ENCODE measurements around the gene DHPS.
A peak's percentile ranks its signal among the peaks of the same experiment; 100 is the strongest.
"Not testable (repeated sequence)": the region's sequence is repeated elsewhere in the genome, so short reads cannot be mapped to it uniquely, and the experiment has no call there.

The DHPS gene

DNA sequence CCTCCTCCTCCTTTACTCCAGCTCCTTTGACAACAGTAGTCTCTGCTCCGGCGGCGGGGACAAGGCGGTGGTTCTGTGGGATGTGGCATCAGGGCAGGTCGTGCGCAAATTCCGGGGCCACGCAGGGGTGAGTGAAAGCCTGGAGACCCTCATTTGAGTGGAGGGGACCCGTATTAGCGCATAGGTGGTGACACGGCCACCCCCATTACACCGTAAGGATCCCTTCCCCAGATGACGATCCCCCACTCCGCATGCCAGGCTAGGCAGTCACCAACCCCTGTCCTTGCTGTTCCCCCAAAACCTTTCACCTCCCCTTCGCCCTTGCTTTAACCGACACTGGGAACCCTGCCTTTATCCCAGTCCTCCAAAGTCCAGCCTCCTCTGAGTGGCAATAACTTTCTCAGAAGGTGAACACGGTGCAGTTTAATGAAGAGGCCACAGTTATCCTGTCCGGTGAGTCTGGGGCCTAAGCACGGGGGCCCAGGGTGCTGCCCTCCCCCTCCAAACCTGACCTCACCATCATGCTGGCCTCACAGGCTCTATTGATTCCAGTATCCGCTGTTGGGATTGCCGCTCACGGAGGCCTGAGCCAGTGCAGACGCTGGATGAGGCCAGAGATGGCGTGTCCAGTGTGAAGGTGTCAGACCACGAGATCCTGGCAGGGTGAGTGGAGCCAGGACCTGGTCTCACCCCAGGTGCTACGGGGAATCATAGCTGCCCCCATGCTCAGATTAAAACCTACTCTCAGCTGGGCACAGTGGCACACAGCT lies 11.3 kb downstream of the DHPS start:
- DNase-seq: no peak

DNA sequence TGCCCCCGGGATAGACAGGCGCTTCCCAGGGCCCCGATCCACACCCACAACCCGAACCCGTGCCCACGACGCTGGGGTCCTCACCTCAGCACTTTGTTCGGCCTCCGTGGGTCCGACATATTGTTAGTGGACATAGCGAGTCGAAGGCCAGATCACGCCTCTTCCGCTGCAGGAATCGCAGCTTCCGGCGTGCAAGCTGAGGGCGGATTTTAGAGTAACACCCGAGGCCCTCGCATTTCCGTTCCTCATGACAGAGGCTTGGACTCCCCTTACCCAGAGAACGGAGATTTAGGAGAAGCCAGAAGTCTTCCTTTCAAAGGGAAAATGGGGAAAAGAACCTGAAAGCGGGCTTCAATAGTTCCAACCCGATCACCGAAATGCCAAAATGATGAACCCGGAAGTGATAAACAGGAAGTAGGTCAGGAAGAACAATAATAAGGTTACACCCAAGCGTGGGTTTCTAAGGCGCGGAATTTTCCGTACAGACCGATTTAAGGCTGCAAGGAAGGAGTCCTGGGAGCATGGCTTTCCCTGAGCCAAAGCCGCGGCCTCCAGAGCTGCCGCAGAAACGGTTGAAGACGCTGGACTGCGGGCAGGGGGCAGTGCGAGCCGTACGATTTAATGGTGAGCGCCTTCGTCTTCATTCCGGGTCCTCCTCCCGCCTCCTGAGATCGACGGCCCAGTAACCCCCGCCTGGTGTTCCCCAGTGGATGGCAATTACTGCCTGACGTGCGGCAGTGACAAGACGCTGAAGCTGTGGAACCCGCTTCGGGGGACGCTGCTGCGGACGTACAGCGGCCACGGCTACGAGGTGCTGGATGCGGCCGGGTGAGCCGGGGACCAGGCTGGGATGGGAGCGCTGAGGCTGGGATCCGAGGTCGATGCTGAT lies 12.2 kb downstream of the DHPS start:
- DNase-seq: peak; percentile 82

DNA sequence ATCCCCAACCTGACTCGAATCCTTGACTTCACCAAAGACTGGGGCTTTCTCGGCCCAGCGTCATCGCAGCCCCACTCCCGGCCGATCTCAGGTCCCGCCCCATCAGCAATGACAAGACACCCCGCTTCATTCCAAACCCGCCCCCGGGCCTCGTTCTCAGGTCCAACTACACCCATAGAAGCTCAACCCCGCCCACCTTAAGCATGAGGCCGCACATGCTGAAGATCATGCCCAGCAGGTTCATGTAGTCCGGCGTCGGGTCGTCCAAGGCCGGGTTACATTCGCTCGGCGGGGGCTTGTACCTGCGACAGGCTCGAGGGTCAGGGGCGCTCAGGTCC lies 12.8 kb downstream of the DHPS start:
- DNase-seq: no peak

DNA sequence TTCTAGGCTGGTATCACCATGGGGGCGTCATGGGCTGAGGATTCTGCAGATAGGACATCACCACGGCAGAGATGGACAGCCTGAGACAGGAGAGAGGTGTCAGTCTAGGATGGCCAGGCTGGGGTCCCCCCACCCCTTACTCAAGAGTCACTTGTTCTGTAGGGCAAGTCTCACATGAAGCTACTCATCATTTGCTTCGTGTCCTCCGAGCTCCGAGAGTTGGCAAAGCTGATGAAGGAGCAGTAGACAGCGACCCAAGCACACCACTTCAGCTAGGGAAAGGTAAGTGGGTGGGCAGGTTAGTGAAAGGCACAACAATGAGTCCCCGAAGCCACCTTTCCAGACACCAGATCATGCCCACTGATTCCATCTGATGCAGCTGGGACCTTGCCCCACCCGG lies 13.3 kb downstream of the DHPS start:
- DNase-seq: no peak

DNA sequence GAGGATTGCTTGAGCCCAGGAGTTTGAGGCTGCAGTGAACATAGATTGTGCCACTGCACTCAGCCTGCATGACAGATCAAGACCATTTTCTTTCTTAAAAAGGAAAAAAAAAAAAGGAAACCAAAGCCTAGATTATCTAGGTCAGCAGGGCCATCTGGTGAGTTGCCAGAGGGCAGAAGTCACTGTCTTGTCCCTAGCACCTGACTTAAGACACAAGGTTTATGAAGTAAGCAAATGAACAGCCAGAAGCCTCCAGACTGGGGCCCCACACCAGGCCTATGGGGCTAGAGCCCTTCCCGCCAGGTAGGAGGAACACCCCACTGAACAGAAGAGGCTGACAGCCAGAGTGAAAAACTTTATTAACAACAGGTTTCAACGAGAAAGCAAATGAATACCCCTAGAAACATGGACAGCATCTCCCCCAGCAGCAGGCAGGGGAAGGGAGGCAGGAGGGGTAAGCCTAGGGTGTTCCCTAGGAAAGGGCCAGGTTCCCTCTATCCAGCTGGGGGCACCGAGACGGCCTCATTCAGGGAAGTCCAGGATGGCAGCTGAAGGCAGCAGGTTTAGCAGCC lies 13.9 kb downstream of the DHPS start:
- no peak for DNase-seq

DNA sequence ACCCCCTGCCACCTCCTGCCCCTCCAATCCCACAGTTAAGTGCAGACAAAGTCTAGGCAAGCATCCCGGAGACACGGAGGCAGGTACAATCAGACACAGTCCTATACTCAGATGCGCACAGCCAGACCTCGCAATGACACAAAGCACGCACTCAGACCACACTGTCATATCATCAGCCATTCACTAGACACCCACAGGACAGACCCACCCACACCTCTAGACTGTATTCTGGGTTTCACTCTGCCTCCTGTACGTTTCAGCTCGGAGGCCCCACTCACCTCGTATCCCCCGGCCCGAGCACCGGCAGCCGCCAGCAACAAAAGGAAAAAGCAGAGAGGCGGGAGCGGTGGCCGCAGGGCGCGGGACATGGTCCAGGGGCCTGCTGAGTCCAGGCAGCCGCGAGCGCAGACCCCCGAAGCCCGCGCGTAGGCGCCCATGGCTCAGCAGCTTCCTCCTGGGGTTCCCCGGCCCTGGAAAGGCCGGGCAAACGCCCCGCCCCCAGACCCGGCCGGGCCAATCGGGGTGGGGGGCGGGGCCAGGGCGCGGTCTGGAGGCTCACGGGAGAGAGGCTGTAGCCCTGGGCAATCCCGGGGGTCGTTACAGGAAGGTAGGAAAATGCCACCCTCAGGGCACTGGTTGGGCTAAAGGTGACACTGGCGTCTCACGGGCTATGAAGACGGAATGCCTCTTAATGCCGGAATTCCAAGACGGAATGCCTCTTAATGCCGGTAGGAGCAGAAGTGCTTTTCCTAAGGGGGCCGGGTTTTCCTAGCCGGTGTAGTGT lies 15.2 kb downstream of the DHPS start, which contains the start of the genes MAN2B1 and WDR83:
Gene MAN2B1 (minus strand): TSS at position 478 of the 784 bp plus-strand sequence. CDS start 41 bp downstream, at position 437.
Gene WDR83 (plus strand): TSS at position 543 of the 784 bp plus-strand sequence. CDS start 2,984 bp downstream, outside the sequence.
- peak; percentile 63 for DNase-seq

DNA sequence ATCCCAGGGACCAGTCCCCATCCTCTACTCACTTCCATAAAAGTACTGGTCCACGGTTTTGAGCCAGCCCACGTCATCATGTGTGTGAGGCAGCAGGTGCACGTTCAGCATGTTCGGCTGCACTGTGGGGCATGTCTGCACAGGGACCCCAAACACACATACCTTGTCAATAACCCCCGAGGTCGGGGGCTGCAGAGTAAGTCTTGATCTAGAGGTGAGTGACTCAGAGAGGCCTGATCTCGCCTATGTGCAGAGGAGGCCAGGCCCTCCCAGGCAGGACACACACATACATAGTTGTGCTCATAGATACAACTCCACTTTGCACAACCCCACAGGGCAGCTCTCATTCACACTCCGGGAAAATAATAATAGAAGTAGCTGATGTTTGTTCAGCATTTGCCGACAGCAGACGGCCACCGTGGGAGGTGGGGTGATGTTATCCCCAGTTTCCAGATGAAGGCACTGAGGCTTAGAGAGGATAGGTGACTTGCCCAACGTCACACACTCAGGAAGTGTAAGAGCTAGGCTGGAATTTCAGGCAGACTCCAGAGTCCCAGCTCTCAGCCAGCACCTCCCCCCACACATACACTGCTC lies 15.9 kb downstream of the DHPS start:
- DNase-seq: no peak

DNA sequence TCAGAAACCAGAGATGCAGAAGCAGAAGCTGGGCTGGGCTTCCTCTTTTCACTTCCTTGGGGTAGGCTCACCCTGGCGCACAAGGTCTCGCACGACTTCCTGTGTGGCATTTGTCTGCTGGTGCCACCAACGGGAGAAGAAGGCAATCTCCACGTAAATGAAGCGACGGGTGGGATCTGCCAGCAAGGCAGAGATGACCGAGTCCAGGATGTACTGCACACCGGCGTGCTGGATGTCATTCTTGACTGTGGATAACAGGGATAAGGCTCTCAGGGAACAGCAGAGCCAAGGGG lies 16.5 kb downstream of the DHPS start:
- DNase-seq: no peak

DNA sequence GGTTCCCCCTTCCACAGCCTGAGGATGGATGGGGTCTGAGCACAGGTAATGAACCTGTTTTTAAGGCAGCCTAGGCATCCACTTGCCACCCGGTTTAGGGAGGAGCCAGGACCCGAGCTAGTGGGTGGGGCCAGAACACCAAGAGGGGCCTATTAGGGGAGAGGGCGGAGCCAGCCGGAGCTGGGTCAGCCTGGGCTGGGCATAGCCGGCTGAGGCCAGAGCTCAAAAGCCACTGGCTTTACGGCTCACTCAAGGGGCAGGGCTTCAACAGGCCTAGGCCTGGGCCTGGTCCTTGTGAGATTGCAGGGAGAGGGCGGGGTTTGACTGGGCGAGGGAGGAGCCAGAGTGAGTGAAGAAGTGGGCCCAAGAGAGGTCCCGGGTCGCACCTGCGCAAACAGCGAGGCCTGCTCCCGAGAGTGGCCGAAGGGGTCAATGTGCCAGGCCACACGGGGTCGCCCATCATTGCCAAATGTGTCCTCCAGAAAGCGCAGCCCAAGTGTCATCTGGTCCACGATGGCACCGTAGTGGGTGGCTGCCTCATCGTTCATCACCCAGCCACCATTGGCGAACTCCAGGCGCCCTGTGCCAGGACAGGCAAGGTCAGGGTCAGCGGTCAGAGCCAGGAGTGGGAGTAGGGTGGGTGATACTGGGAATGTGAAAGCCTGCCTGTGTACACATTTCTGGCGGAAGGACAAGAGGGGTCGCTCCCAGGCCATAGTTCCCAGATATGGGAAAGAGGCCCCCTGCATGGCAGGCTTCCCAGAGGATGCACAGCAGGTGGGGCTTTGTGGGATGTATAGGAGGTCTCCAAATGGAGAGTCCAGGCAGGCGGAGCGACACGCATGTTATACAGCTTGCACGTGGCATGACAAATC lies 17.0 kb downstream of the DHPS start:
- no peak for DNase-seq

DNA sequence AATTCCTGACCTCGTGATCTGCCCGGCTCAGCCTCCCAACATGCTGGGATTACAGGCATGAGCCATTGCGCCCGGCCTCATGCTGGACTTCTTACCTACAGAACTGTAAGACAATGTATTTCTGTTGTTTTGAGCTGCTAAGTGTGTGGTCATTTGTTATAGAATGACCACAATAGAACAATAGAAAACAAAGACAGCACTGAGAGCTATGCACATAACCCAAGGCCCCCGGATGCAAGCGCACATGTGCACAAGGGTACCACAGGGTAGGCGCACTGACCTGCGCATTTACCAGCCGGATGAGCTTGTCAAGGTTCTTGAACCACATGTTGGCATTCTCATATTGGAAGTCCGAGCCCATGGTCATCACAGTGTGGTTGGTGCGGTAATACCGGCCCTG lies 20.7 kb downstream of the DHPS start:
- DNase-seq: no peak

DNA sequence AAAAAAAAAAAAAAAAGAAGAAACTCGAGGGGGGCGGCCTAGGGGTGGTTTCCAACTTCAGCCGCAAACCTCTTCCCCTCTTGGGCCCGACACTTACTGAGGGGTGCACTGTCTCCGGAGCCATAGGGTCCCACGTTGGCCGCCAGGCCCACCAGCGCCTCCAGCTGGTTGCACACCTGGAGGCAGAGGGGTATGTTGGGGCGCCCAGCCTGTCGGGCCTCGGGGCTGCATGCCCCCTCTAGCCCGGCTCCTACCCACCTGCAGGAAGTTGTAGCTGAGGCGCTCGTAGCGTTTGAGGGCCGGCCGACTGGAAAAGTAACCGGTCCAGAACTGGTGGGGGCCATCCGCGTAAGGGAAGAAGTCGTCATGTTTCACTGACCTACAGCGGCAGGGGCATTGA lies 23.7 kb downstream of the DHPS start:
- DNase-seq: no peak

DNA sequence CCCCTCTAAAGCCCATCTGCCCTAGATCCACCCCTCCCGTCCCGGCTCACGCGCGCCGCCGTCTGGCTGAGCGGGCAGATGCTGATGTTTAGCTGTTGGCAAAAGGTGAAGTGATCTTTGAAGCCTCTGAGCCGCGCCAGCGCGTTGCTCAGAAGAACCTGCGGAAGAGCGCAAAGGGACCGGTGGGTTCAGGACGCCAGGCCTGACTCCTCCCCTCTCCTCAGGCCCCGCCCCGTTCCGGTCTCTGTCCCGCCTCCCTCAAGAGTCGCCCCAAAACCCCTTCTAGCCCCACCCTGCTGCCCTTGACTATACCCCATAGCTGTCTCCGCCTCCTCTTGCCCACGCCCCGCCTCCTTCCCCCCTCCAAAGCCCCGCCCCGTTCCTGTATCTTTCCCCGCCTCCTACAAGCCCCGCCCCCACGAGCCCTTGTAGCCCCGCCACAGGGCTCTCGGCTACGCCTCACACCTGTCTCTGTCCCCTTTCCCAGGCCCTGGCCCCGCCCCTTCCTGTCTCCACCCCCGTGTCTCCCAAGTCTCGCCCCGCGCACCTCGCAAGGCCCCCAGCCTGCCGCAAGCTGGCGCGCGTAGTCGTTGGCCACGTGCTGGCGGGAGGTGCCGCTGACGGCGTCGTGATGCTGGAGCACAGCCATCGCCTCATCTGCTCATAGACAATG lies 24.6 kb downstream of the DHPS start:
- no peak for DNase-seq

DNA sequence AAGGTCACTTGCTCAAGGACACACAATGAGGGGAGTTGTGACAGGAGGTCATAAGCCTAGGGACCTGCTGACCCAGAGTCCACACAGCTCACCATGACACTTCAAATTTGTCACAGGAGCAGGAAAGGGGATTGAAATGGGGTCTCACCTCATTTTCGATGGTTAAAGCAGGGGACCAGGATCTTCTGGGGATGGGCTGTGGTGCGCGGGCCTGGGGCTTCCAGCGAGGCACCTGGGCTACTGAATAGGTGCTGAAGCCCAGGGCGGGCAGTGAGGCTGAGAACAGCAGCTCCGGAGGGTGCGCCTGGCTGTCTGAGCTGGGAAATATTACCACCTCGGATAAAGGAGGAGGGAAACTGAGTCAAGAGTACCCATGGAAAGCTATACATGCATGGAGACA lies 26.1 kb downstream of the DHPS start:
- no peak for DNase-seq

DNA sequence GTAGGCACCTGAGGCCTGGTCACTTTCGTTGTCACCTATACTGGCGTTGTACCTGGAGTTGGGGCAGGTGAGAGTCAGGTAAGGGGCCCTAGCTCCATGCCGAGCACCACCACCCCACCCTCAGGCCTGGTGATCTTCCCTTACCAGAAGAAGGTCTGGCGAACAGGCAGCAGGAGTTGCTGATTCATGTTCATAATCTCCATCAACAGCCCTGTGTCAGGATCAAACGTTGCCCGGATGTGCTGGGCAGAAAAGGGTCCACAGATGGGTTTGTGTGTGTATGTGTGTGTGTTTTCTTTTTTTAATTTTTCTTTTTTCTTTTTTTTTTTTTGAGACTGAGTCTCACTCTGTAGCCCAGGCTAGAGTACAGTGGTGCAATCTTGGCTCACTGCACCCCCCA lies 29.5 kb downstream of the DHPS start:
- DNase-seq: no peak

DNA sequence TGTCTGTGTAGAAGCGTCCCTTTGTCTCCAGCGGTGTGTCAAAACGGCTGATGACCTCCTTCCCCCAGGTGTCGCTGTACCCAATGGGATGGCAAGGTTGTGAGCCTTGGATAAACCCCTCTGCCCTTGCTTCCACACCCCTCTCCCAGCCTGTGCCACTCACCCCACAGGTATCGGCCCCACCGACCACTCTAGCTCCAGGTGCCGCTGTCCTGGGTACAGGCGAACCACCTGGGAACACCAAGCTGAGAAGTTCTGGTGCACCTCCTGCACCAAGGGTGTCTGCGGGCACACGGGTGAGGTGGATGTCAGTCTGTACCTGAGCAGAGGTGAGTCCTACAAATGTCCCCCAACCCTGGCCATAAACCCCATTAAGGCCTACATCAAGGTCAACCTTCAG lies 31.7 kb downstream of the DHPS start:
- no peak for DNase-seq

DNA sequence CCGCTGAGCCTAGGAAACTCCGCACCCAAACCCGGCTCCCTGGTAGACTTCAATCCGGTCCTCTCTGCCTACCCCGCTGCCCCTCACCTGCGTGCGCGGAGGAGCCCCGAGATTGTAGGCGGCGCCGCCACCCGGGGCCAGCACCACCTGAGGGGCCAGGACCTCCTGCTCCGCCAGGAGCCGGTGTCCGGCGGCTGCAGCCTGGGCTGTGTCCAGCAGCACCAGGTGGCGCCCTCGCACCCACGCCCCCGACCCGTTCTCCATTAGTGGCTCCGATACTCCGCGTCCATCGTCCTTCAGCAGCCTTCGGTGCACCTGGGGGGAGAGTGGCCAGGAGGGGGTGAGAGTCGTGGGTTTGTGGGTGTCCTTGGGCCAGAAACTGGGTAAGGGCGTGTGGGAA lies 33.6 kb downstream of the DHPS start:
- DNase-seq: no peak

DNA sequence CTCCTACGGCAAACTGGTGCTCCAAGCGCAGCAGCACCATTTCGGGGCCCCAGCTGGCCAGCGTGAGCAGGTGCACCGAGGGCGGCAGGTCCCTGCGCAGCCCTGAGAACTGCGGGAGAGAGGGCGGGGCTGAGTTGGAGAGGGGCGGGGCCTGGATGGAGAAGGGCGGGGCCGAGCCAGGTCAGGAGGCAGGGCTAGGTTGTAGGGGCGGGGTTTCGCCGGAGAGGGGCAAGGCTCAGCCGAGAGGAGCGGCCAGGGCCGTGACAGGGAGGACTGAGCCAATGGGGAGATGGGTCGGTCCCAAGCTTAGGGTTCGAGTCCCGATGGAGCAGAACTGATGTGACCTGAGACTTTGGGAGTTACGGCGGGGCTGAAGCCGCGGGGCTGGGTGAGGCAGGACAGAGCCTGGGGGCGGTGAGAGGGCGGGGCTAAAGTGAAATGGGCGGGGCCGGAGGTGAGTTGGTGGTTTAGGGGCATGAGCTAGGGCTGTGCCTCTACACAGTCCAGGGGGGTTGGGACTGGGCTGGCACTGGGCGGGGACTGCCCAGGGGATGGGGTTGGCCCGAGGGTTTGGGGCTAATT lies 34.1 kb downstream of the DHPS start:
- no peak for DNase-seq

DNA sequence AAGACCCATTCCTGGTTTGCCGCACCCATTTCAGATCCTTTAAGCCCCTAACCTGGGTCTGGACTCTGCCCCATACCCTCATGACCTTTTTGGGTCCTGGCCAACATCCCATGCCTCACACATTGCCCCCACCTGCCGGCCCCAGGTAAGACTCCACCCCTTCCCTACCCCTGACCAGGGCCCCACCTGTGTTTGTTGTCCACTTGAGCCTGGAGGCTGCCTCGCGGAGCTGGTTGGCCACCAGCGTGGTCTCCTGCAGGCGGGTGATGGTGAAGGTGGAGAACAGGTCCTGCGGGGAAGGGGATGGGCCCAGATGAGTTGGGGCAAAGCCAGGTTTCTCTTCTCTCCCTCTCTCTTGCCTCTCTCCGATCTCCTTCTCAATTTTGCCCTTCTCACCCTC lies 34.6 kb downstream of the DHPS start:
- no peak for DNase-seq

DNA sequence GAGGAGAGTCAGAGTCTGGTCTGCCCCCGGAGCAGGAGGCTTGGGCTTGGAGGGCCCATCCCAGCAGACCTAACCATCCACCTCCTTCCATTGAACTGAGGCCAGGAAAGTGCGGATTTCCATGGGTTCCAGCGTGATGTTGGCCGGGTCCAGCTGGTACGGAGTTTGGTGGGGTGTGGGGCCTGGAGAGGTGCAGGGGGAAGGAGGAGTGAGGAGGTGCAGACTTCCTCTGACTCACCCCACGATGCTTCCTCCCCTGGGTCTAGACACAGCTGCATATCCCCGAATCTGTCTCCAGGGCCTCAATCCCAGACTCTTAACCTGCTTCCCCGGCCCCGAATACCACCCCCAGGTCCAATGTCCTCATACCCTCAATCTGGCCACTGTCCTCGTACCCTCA lies 35.1 kb downstream of the DHPS start:
- DNase-seq: no peak

DNA sequence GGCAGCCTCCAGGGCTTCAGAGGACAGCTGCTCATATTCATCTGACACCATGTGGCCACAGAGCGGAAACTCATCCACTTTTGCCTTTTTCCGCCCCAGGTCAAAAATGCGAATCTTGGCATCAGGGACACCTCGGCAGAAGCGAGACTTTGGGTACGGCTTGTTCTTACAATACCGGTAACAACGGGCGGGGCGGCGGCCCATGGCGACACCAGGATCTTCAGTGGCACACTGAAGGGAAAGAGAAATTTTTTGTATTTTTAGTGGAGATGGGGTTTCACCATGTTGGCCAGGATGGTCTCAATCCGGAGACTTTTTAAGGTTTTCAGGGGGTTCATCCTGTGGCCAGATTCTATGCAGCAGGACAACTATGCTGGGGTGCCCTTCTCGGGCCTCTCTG lies 38.0 kb downstream of the DHPS start:
- not testable (repeated sequence) for DNase-seq

DNA sequence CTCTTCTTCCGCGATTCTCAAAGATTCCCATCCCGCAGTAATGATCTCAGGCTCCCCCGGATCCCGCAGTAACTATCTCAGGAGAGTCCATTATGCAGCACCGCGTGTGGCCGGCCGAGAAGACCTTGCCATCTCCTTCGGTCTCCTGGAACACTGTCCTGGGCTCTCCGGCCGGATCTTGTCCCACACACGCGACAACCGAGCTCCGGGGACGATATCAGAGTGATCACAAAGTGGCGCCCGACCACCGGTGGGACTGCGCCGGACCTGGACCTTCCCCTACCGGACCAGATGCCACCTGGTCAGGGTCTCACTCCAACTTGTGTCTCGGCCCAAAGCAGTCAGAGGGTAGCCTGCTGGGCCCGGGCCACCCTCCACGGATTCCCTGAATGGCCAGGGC lies 39.2 kb downstream of the DHPS start:
- DNase-seq: no peak
